HG03097 (cell line): ENCODE results near the gene TICRR.

Source experiments
- ATAC-seq: cut with Tn5 transposase; IDR thresholded peaks from one replicate; pipeline ENCODE4 v1.9.1; 2021; ENCODE audit not compliant: unreplicated experiment, low FRiP score

The TICRR gene

GRCh38 chr15:89670971-89671560, 95.8 kb downstream of the TICRR start:
- ATAC-seq, result no peak

GRCh38 chr15:89671687-89672086, 96.4 kb downstream of the TICRR start:
- no peak for ATAC-seq

DNA sequence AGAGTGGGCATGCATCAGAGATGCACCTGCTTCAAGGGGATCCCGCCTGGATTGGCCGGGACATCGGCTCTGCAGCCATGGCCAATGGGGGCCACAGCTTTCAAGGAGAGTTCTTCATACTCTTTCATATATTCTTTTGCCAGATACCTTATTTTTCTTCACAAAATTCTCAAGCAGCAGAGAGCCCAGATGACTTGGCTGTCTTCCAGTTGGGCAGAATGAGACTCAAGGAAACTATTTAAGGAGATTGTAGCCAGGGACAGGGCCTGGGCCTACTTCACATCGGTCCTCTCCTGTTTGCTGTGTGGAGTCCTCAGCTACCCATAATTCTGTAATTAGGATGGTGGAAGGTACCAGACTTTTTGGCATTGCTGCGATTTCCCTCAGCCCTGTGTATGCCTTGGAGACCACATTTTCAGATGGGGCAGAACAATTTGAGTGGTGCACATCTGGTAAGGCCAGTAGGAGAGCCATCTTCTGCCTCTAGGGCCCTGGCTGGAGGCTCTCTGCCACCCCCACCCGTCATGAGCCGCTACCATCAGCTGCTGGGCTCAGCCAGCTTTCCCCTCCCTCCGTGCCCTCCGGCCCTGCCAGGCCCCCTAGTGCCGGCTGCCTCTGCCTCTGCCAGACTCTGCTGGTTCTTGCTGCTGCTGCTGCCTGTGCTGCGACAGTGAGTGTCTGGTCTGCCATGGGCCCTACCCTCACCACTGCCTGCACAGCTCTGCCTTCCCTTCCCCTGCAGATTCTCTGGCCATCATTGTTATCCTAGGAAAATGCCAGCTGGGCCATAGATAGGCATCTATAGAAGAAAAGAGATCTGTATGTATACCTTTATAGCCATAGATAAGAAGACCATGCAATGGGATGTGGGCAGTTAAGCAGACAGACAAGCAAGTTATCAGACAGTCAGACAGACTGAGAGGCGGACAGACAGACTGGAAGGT, 97.2 kb downstream of the TICRR start:
- no peak for ATAC-seq

GRCh38 chr15:89673165-89673512, 97.9 kb downstream of the TICRR start:
- no peak for ATAC-seq

GRCh38 chr15:89674526-89674925, 99.3 kb downstream of the TICRR start:
- ATAC-seq, result no peak

GRCh38 chr15:89675606-89676005, 100.3 kb downstream of the TICRR start:
- no peak for ATAC-seq

- no peak for ATAC-seq
Observed at GRCh38 chr15:89677381-89677780, 102.1 kb downstream of the TICRR start.
